Measurements from ENCODE around the gene RBM4B.

DNA sequence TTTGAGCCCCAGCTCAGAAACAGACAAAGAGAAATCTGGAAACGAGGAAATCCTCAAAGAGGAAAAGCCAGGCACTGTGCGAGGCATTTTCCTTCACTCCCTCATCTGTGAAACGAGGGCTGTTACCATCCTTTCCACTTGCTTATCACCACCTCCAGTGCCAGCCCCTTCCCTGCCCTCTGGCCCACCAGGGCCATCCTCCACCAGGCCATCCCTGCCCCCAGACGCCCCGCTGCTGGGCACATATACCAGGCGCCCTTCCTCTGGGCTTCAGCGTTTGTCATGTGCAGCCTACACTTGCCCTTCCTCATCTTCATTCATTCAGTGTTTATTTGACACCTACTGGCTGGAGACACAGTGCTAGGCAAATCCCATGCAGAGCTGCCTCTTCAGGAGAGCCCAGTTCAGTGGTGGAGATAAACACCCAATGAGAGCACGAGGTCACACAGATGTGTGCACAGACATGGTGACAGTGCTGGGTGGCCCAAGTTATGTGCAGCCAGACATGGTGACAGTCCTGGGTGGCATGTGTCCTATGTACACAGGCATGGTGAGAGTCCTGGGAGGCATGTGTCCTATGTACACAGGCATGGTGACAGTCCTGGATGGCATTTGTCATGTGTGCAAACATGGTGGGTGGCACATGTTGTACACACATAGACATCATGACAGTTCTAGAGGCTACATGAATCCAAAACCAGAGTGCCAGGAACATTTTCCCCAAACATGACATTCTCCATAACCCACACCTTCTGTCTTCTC lies 41.6 kb upstream of the RBM4B start:
- no peak for TF ChIP-seq POLR2A (IDR thresholded peaks at IDR 0.05; ENCODE audit: insufficient read depth in 1 of 2, low read depth in 2 of 2, low read length in 2 of 2)
- TF ChIP-seq ZBTB20 (CRISPR knock-in tag; IDR thresholded peaks at IDR 0.05; ENCODE audit: borderline replicate concordance, low read depth), result no peak
- TF ChIP-seq NPAS2 (CRISPR knock-in tag; IDR thresholded peaks at IDR 0.05; ENCODE audit: borderline replicate concordance), result no peak
- TF ChIP-seq, protein P1, sequence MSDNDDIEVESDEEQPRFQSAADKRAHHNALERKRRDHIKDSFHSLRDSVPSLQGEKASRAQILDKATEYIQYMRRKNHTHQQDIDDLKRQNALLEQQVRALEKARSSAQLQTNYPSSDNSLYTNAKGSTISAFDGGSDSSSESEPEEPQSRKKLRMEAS (IDR thresholded peaks at IDR 0.05), result no peak; the same call in 1 of the 2 replicates
- TF ChIP-seq ZNF350 (CRISPR knock-in tag; IDR thresholded peaks at IDR 0.05; ENCODE audit: borderline replicate concordance, low read depth), result no peak
- no peak for TF ChIP-seq TEAD2 (CRISPR knock-in tag; IDR thresholded peaks at IDR 0.05)
- no peak for TF ChIP-seq YY1 (IDR thresholded peaks at IDR 0.05; ENCODE audit: insufficient read depth, insufficient replicate concordance, low read depth, low read length)
- TF ChIP-seq, protein P2, sequence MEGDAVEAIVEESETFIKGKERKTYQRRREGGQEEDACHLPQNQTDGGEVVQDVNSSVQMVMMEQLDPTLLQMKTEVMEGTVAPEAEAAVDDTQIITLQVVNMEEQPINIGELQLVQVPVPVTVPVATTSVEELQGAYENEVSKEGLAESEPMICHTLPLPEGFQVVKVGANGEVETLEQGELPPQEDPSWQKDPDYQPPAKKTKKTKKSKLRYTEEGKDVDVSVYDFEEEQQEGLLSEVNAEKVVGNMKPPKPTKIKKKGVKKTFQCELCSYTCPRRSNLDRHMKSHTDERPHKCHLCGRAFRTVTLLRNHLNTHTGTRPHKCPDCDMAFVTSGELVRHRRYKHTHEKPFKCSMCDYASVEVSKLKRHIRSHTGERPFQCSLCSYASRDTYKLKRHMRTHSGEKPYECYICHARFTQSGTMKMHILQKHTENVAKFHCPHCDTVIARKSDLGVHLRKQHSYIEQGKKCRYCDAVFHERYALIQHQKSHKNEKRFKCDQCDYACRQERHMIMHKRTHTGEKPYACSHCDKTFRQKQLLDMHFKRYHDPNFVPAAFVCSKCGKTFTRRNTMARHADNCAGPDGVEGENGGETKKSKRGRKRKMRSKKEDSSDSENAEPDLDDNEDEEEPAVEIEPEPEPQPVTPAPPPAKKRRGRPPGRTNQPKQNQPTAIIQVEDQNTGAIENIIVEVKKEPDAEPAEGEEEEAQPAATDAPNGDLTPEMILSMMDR (CRISPR knock-in tag; IDR thresholded peaks at IDR 0.05), result no peak
- TF ChIP-seq SAP130 (CRISPR knock-in tag; IDR thresholded peaks at IDR 0.05; ENCODE audit: low read depth), result no peak

Measured in HepG2 (cell line).